SK-N-SH (cell line): ENCODE results near the gene RAB40C. TPM values are rescaled to one million over a fixed set of nuclear protein-coding genes. Genes with fewer than 3 reads are reported as not detected.

Experiments used
- CTCF ChIA-PET: fragments of 300-600, 350-600 bp; formaldehyde crosslinking; extraction: SDS; loops from one replicate; lab custom pipeline; 2021; lab: Yijun Ruan, JAX
- POLR2A ChIA-PET: fragments of 350-600 bp; sonication (Branson Sonifier 250); formaldehyde crosslinking; extraction: SDS; loops from one replicate; lab custom pipeline; 2020; ENCODE audit warnings: antibody characterized with exemption, inconsistent platforms; lab: Yijun Ruan, JAX
- DNase-seq: peaks from one replicate; pipeline ENCODE4 v3.0.0; 2012
- H2AFZ ChIP-seq: fragments of 200-600 bp; sonication (generic); 2 replicates; pipeline ENCODE4 v1.8.1; 2016; ENCODE audit warnings: antibody characterized with exemption, mild to moderate bottlenecking, low read depth
- H3F3A ChIP-seq: fragments of 200-600 bp; sonication (generic); replicated peaks from 2 replicates; pipeline ENCODE3; 2016; ENCODE audit warnings: antibody characterized with exemption, mild to moderate bottlenecking; ENCODE audit not compliant: insufficient read depth
- H3K27ac ChIP-seq, 2 experiments: fragments of 200-500 bp in 1 of 2; fragments of 200-600 bp in 1 of 2; sonication (Bioruptor generic) in 1 of 2; sonication (generic), shearing (Covaris generic) in 1 of 2; 2 replicates each; pipeline versions ENCODE4 v1.5.1 to v1.6.1; 2014 to 2016; ENCODE audit warnings: low read depth in 2 of 2, inconsistent platforms in 1 of 2, low read length in 1 of 2, mild to moderate bottlenecking in 1 of 2, mixed read lengths in 1 of 2
- H3K27me3 ChIP-seq: fragments of 200-600 bp; sonication (generic), shearing (Covaris generic); 2 replicates; pipeline ENCODE4 v1.6.1; 2016; ENCODE audit warnings: mixed run types; ENCODE audit not compliant: insufficient read depth
- H3K36me3 ChIP-seq, 2 experiments: fragments of 200-500 bp in 1 of 2; fragments of 200-600 bp in 1 of 2; sonication (Bioruptor generic) in 1 of 2; sonication (generic) in 1 of 2; replicated peaks in 1 of 2; 2 replicates each; pipeline versions ENCODE3 to v1.5.1; 2014 to 2016; ENCODE audit warnings: low read length in 1 of 2, mild to moderate bottlenecking in 1 of 2; ENCODE audit not compliant: insufficient read depth in 2 of 2, control insufficient read depth in 1 of 2
- H3K4me1 ChIP-seq, 2 experiments: fragments of 200-500 bp in 1 of 2; fragments of 200-600 bp in 1 of 2; sonication (Bioruptor generic) in 1 of 2; sonication (generic), shearing (Covaris generic) in 1 of 2; 2 replicates each; pipeline versions ENCODE4 v1.5.1 to v1.6.1; 2014 to 2016; ENCODE audit warnings: low read depth in 1 of 2, low read length in 1 of 2, mixed run types in 1 of 2; ENCODE audit not compliant: insufficient read depth in 2 of 2, control insufficient read depth in 1 of 2
- H3K4me2 ChIP-seq: fragments of 200-600 bp; sonication (generic), shearing (Covaris generic); 2 replicates; pipeline ENCODE4 v1.6.1; 2017; ENCODE audit warnings: mixed run types
- H3K4me3 ChIP-seq, 2 experiments: fragments of 200-500 bp in 1 of 2; fragments of 200-600 bp in 1 of 2; sonication (Bioruptor generic) in 1 of 2; sonication (generic), shearing (Covaris generic) in 1 of 2; 2 replicates each; pipeline versions ENCODE4 v1.5.1 to v1.8.1; 2014 to 2016; ENCODE audit warnings: low read depth in 2 of 2, inconsistent platforms in 1 of 2, low read length in 1 of 2, mild to moderate bottlenecking in 1 of 2, mixed read lengths in 1 of 2, moderate library complexity in 1 of 2
- H3K79me2 ChIP-seq: fragments of 200-600 bp; sonication (generic); 2 replicates; pipeline ENCODE4 v1.8.1; 2017; ENCODE audit warnings: mild to moderate bottlenecking; ENCODE audit not compliant: insufficient read depth
- H3K9ac ChIP-seq: fragments of 200-600 bp; sonication (generic); 2 replicates; pipeline ENCODE4 v1.6.1; 2017; ENCODE audit warnings: mixed run types
- H3K9me2 ChIP-seq: fragments of 200-600 bp; sonication (generic); 2 replicates; pipeline ENCODE4 v1.6.1; 2017; ENCODE audit warnings: mixed run types
- H3K9me3 ChIP-seq: fragments of 200-600 bp; sonication (generic); 2 replicates; pipeline ENCODE4 v1.6.1; 2017; ENCODE audit warnings: mixed run types, mild to moderate bottlenecking, moderate library complexity
- H4K20me1 ChIP-seq: fragments of 200-600 bp; sonication (generic); 2 replicates; pipeline ENCODE4 v1.6.1; 2017; ENCODE audit warnings: mild to moderate bottlenecking, mixed run types; ENCODE audit not compliant: insufficient read depth
- CTCF ChIP-seq: fragments of 200-600 bp; sonication (generic); IDR thresholded peaks from 2 replicates; pipeline ENCODE4 v1.6.1; 2017; ENCODE audit warnings: antibody characterized with exemption, mild to moderate bottlenecking, moderate library complexity
- ELF1 ChIP-seq: IDR thresholded peaks from 2 replicates; pipeline ENCODE4 v1.4.0; 2012
- EP300 ChIP-seq, 2 experiments: IDR thresholded peaks; 2 replicates each; pipeline versions ENCODE4 v1.4.0 to v1.6.1; 2012; ENCODE audit warnings: borderline replicate concordance in 1 of 2, low read depth in 1 of 2, low read length in 1 of 2
- FOXM1 ChIP-seq: IDR thresholded peaks from 2 replicates; pipeline ENCODE4 v1.4.0; 2012; ENCODE audit warnings: low read depth, mild to moderate bottlenecking
- GATA2 ChIP-seq: sonication (generic); formaldehyde crosslinking; IDR thresholded peaks from 2 replicates; pipeline ENCODE4 v1.5.0; 2020; ENCODE audit warnings: mild to moderate bottlenecking, missing genetic modification reagents
- MEF2A ChIP-seq: IDR thresholded peaks from 2 replicates; pipeline ENCODE4 v1.4.0; 2012; ENCODE audit warnings: low read depth, borderline replicate concordance
- PBX3 ChIP-seq: IDR thresholded peaks from 2 replicates; pipeline ENCODE4; 2012
- RAD21 ChIP-seq: IDR thresholded peaks from 2 replicates; pipeline ENCODE4 v1.6.1; 2012; ENCODE audit warnings: mild to moderate bottlenecking, low read length
- REST ChIP-seq: IDR thresholded peaks from 2 replicates; pipeline ENCODE4 v1.6.1; 2012; ENCODE audit warnings: mild to moderate bottlenecking, low read depth, low read length, moderate library complexity
- RFX5 ChIP-seq: IDR thresholded peaks from 2 replicates; pipeline ENCODE4 v1.6.1; 2012; ENCODE audit warnings: mild to moderate bottlenecking, improper control_type of control experiment, low read length
- SMC3 ChIP-seq: IDR thresholded peaks from 2 replicates; pipeline ENCODE4 v1.6.1; 2012; ENCODE audit warnings: low read depth, low read length, improper control_type of control experiment
- TCF12 ChIP-seq: IDR thresholded peaks from 2 replicates; pipeline ENCODE4 v1.4.0; 2012
- USF2 ChIP-seq: fragments of 150-350 bp; IDR thresholded peaks from 2 replicates; pipeline ENCODE4 v1.6.1; 2017; ENCODE audit warnings: antibody characterized with exemption, low read length, low read depth, borderline replicate concordance
- YY1 ChIP-seq: IDR thresholded peaks from 2 replicates; pipeline ENCODE4 v1.4.0; 2012; ENCODE audit warnings: low read depth, mild to moderate bottlenecking
- WGBS: methylation state at CpG from one replicate; pipeline ENCODE4 v1.1.6; 2017; ENCODE audit warnings: low lambda C conversion rate; 5-methylcytosine and 5-hydroxymethylcytosine counted together
- polyA plus RNA-seq, 3 experiments: library from polyadenylated mRNA; depleted of rRNA; stranded (reverse); fragments of >200 nt; gene quantifications; 2 replicates each; pipeline ENCODE4 v1.2.3, GENCODE V29; 2012
- TF ChIP-seq, protein P1 (sequence below): IDR thresholded peaks from 2 replicates; pipeline ENCODE4 v1.4.0; 2012; ENCODE audit warnings: low read depth

The RAB40C gene
- polyA plus RNA-seq, 1 of the 3 experiments (the other 2 are of a cell fraction): 13.0 TPM

GRCh38 chr16:549544-550263 is 40.2 kb upstream of the RAB40C start:
- no peak for DNase-seq
- Histone ChIP-seq H3K27me3 (no peaks in the 10 kb centered on the region), H3K79me2 (no peaks in the 10 kb centered on the region; the same call in 1 of the 2 replicates), H3K9me2 (no peaks in the 10 kb centered on the region), H3F3A (peaks cover 2% of the 10 kb centered on the region), H3K27ac (no peak overlapping the region), H3K4me2 (no peak overlapping the region), H3K9ac (no peak overlapping the region), H3K4me3 (no peak overlapping the region), H3K4me1 (no peaks in the 10 kb centered on the region), H3K36me3 (peaks cover 0 to 29% of the 10 kb centered on the region in 2 experiments), H4K20me1 (peaks cover 14% of the 10 kb centered on the region; the same call in 1 of the 2 replicates), H3K9me3 (no peaks in the 10 kb centered on the region), H2AFZ (no peak overlapping the region)
- CTCF ChIA-PET: no interaction called here
- TF ChIP-seq CTCF: 0 out of 2 replicates have a peak, but pooled peaks have one; percentile 18
- TF ChIP-seq, protein P1, sequence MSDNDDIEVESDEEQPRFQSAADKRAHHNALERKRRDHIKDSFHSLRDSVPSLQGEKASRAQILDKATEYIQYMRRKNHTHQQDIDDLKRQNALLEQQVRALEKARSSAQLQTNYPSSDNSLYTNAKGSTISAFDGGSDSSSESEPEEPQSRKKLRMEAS: no peak
- POLR2A ChIA-PET: no interaction called here
- WGBS: 98% methylated on average over 22 of the region's 54 CpGs

DNA sequence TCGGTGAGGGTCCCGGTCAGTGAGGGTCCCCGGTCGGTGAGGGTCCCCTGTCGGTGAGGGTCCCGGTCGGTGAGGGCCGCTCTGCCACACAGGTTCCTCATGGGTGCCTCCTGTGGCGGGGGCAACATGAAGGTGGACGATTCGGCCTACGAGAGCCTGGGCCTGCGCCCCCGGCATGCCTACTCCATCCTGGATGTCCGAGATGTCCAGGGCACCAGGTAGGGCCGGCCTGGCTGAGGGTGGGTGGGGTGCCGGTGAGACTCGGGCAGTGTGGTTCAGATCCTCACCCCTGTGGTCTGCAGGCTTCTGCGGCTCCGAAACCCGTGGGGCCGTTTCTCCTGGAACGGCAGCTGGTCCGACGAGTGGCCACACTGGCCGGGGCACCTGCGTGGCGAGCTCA is 38.7 kb upstream of the RAB40C start:
- CTCF ChIA-PET: no interaction called here
- no peak overlapping the region for H3K4me3 ChIP-seq
- H3K79me2 ChIP-seq: no peaks in the 10 kb centered on the region
- peaks cover 0 to 9% of the 10 kb centered on the region in 2 experiments; a peak in 1 of 4 replicates for H3K4me1 ChIP-seq
- H3K27me3 ChIP-seq: no peaks in the 10 kb centered on the region
- TF ChIP-seq FOXM1: no peak
- TF ChIP-seq PBX3: no peak
- no peak for TF ChIP-seq RFX5
- no peak for TF ChIP-seq YY1
- TF ChIP-seq CTCF: no peak
- no peak for TF ChIP-seq MEF2A
- no peak for TF ChIP-seq USF2
- TF ChIP-seq RAD21: no peak
- TF ChIP-seq REST: no peak
- TF ChIP-seq GATA2: no peak
- no peak for TF ChIP-seq TCF12
- no peak for TF ChIP-seq ELF1
- no peak for TF ChIP-seq EP300 (IDR thresholded peaks at IDR 0.05; ENCODE audit: borderline replicate concordance in 1 of 2, low read depth in 1 of 2, low read length in 1 of 2)
- TF ChIP-seq, protein P1: no peak
- TF ChIP-seq SMC3: no peak
- H3K9me3 ChIP-seq: no peaks in the 10 kb centered on the region
- peaks cover 2% of the 10 kb centered on the region for H3F3A ChIP-seq
- no peak overlapping the region for H3K9ac ChIP-seq
- no peak overlapping the region for H3K4me2 ChIP-seq
- no peak for DNase-seq
- POLR2A ChIA-PET: no interaction called here
- 97% methylated on average over 6 of the region's 28 CpGs for WGBS
- peaks cover 0 to 29% of the 10 kb centered on the region in 2 experiments for H3K36me3 ChIP-seq
- H2AFZ ChIP-seq: no peak overlapping the region
- H3K27ac ChIP-seq: no peak overlapping the region
- peaks cover 3% of the 10 kb centered on the region; the same call in 1 of the 2 replicates for H4K20me1 ChIP-seq
- H3K9me2 ChIP-seq: no peaks in the 10 kb centered on the region
